DOHH2 (cell line): ENCODE measurements around the gene FAM53B.

ENCODE experiments used
- EZH2phosphoT487 ChIP-seq: fragments of 200-600 bp; sonication (generic); IDR thresholded peaks from 2 replicates; pipeline ENCODE4 v1.6.1; 2017; ENCODE audit warnings: borderline replicate concordance, mild to moderate bottlenecking, antibody characterized with exemption, low read length, moderate library complexity, mixed read lengths
- TF ChIP-seq, protein P1 (sequence below): fragments of 200-600 bp; sonication (generic); IDR thresholded peaks from one replicate; pipeline ENCODE4 v1.5.1; 2014; ENCODE audit warnings: antibody characterized with exemption, mild to moderate bottlenecking, low read depth, low read length; ENCODE audit not compliant: poor library complexity, severe bottlenecking

- TF ChIP-seq EZH2phosphoT487, result no peak
- TF ChIP-seq, protein P1, sequence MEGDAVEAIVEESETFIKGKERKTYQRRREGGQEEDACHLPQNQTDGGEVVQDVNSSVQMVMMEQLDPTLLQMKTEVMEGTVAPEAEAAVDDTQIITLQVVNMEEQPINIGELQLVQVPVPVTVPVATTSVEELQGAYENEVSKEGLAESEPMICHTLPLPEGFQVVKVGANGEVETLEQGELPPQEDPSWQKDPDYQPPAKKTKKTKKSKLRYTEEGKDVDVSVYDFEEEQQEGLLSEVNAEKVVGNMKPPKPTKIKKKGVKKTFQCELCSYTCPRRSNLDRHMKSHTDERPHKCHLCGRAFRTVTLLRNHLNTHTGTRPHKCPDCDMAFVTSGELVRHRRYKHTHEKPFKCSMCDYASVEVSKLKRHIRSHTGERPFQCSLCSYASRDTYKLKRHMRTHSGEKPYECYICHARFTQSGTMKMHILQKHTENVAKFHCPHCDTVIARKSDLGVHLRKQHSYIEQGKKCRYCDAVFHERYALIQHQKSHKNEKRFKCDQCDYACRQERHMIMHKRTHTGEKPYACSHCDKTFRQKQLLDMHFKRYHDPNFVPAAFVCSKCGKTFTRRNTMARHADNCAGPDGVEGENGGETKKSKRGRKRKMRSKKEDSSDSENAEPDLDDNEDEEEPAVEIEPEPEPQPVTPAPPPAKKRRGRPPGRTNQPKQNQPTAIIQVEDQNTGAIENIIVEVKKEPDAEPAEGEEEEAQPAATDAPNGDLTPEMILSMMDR, result no peak
These were observed 19.7 kb downstream of the FAM53B start for GRCh38 chr10:124724279-124725027.
